Measurements from ENCODE around the gene IDH3G. TPM values are rescaled to one million over a fixed set of nuclear protein-coding genes. Genes with fewer than 3 reads are reported as not detected.

IDH3G gene
- total and polyA plus RNA-seq, 4 donors, result 23.3 to 40.9 (median 31.1) TPM

- no peak for DNase-seq (ENCODE audit: low spot score)
- no peaks in the 10 kb centered on the region for H3K27me3 ChIP-seq (ENCODE audit: control insufficient read depth in 4 of 4, insufficient read depth in 4 of 4, low read length in 3 of 4)
- no peak overlapping the region for H3K4me3 ChIP-seq (ENCODE audit: low read depth in 1 of 3, low read length in 3 of 3)
- no peaks in the 10 kb centered on the region for H3K9me3 ChIP-seq (ENCODE audit: control insufficient read depth in 4 of 4, low read length in 3 of 4)
- TF ChIP-seq RAD21 (IDR thresholded peaks at IDR 0.05) (no peak), FOXA1 (IDR thresholded peaks at IDR 0.05) (no peak), GABPA (IDR thresholded peaks at IDR 0.05 in 1 of 2, conservative IDR thresholded peaks at IDR 0.05 in 1 of 2) (no peak), ATF3 (IDR thresholded peaks at IDR 0.05) (no peak), TAF1 (conservative IDR thresholded peaks at IDR 0.05) (no peak), SP1 (IDR thresholded peaks at IDR 0.05) (no peak), HNF4A (conservative IDR thresholded peaks at IDR 0.05) (no peak), REST (IDR thresholded peaks at IDR 0.05) (no peak), JUND (IDR thresholded peaks at IDR 0.05) (no peak), RXRA (IDR thresholded peaks at IDR 0.05) (no peak), FOXA2 (IDR thresholded peaks at IDR 0.05) (no peak), ZBTB33 (IDR thresholded peaks at IDR 0.05) (no peak), MAX (IDR thresholded peaks at IDR 0.05) (no peak), YY1 (IDR thresholded peaks at IDR 0.05) (no peak), EGR1 (IDR thresholded peaks at IDR 0.05; ENCODE audit: low read depth in 2 of 2) (no peak), NR2F2 (IDR thresholded peaks at IDR 0.05) (no peak), HNF4G (IDR thresholded peaks at IDR 0.05) (no peak)
- no peaks in the 10 kb centered on the region for H3K4me1 ChIP-seq (ENCODE audit: control insufficient read depth in 4 of 4, insufficient read depth in 4 of 4, low read length in 3 of 4)
- H3K27ac ChIP-seq (ENCODE audit: low read depth in 1 of 2, low read length in 2 of 2), result no peak overlapping the region
- WGBS, result 96% methylated on average over 23 of the region's 23 CpGs
- no peak overlapping the region for H3K9ac ChIP-seq (ENCODE audit: low read depth in 1 of 2, low read length in 2 of 2)
- H3K36me3 ChIP-seq (ENCODE audit: control insufficient read depth in 4 of 4, insufficient read depth in 3 of 4, low read depth in 1 of 4, low read length in 3 of 4), result no peaks in the 10 kb centered on the region
These were observed 21.0 kb downstream of the IDH3G start for GRCh38 chrX:153773218-153773611.

- Histone ChIP-seq H3K36me3 (ENCODE audit: control insufficient read depth in 4 of 4, insufficient read depth in 3 of 4, low read depth in 1 of 4, low read length in 3 of 4) (no peaks in the 10 kb centered on the region), H3K9ac (ENCODE audit: low read depth in 1 of 2, low read length in 2 of 2) (no peak overlapping the region), H3K27me3 (ENCODE audit: control insufficient read depth in 4 of 4, insufficient read depth in 4 of 4, low read length in 3 of 4) (no peaks in the 10 kb centered on the region), H3K4me3 (ENCODE audit: low read depth in 1 of 3, low read length in 3 of 3) (no peak overlapping the region), H3K27ac (ENCODE audit: low read depth in 1 of 2, low read length in 2 of 2) (no peak overlapping the region), H3K9me3 (ENCODE audit: control insufficient read depth in 4 of 4, low read length in 3 of 4) (no peaks in the 10 kb centered on the region), H3K4me1 (ENCODE audit: control insufficient read depth in 4 of 4, insufficient read depth in 4 of 4, low read length in 3 of 4) (no peaks in the 10 kb centered on the region)
- no peak for DNase-seq (ENCODE audit: low spot score)
- 82% methylated on average over 21 of the region's 21 CpGs for WGBS
- TF ChIP-seq HNF4A (conservative IDR thresholded peaks at IDR 0.05) (no peak), RAD21 (IDR thresholded peaks at IDR 0.05) (no peak), NR2F2 (IDR thresholded peaks at IDR 0.05) (no peak)
These were observed 21.6 kb downstream of the IDH3G start for GRCh38 chrX:153772316-153773217.
